GM12891 (cell line): ENCODE data around the gene ZNF506.

ENCODE experiments used
- PAX5 ChIP-seq: IDR thresholded peaks from 2 replicates; pipeline ENCODE4 v1.6.1; 2011; ENCODE audit warnings: low read length, moderate library complexity, mild to moderate bottlenecking; ENCODE audit not compliant: insufficient read depth, severe bottlenecking
- POLR2A ChIP-seq: IDR thresholded peaks from 2 replicates; pipeline ENCODE4 v1.6.1; 2011; ENCODE audit warnings: low read depth, low read length, control low read depth
- POLR2AphosphoS5 ChIP-seq: IDR thresholded peaks from 2 replicates; pipeline ENCODE4 v1.6.1; 2011; ENCODE audit warnings: low read depth, low read length, control low read depth
- TAF1 ChIP-seq: IDR thresholded peaks from 2 replicates; pipeline ENCODE4 v1.6.1; 2011; ENCODE audit warnings: low read depth, low read length, control low read depth

DNA sequence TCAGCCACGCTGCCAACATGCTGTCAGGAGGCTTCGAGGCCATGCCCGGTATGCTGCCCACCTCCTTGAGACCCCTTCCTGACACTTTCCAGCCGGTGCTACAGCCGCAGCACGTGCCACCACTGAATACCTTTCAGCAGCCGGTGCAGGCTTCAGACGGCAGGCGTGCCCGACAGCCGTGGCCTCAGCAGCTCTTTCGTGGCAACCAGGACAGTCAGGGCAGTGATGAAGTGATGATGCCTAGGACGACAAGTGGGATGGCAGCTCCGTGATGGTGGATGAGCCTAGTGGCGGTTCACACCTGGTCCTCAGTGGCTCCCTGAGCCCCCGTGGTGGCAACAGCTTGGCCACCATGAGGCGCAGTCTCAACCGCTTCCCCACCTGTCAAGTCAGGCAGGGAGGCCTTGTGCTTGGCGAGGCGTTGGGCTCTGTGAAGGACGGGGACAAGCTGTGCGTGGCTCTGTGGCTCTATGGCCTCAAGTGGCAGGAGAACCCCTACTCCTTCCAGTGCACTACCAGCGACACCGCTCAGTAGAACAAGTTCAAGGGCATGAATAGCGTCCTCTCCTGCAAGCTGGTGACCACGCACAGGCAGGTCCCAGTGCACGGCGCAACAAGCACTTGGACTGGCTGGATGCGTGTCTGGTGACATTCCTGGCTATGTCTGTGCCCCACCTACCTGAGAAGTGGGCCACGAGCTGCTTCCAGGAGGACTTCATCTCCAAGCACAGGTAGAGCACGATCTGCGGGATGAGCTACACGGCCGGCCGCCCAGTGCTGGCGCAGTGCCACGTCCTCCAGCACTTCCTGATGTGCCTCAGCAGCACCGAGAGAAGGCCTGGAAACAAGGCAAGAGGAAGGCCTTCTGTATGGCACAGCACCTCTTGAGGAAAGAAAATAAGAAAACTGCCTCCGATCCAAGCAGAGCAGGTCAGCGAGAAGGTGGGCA, 70.4 kb downstream of the ZNF506 start:
- TF ChIP-seq TAF1: no peak
- TF ChIP-seq POLR2A: no peak
- no peak for TF ChIP-seq POLR2AphosphoS5
- TF ChIP-seq PAX5: no peak
